B cell (primary cell): Measurements from ENCODE around the gene IL1RAPL1. TPM values are rescaled to one million over a fixed set of nuclear protein-coding genes. Genes with fewer than 3 reads are reported as not detected.

Experiments
- ATAC-seq: fragments of 200-7000 bp; cut with Tn5 transposase; one replicate; pipeline ENCODE4 v1.10.0; 2021; ENCODE audit warnings: low read depth, mild to moderate bottlenecking, moderate number of reproducible peaks, moderate library complexity
- CTCF ChIA-PET: fragments of 350-600 bp; sonication (Branson Sonifier 250); formaldehyde crosslinking; loops from one replicate; lab custom pipeline; 2021; ENCODE audit warnings: antibody characterized with exemption, inconsistent platforms; lab: Charles Lee
- POLR2A ChIA-PET: fragments of 350-600 bp; sonication (Branson Sonifier 250); formaldehyde crosslinking; loops from one replicate; lab custom pipeline; 2021; ENCODE audit warnings: antibody characterized with exemption; lab: Charles Lee
- DNase-seq: peaks from one replicate; pipeline ENCODE4 v3.0.0; 2013
- H2AFZ ChIP-seq: 2 replicates; pipeline ENCODE4 v1.6.1; 2012; ENCODE audit warnings: mild to moderate bottlenecking, low read depth, low read length; ENCODE audit not compliant: insufficient read depth, poor library complexity, severe bottlenecking
- H3K27ac ChIP-seq, 2 donors: 1 replicate in 1 of 2; 2 replicates in 1 of 2; pipeline ENCODE4 v1.5.1; 2012 to 2013; ENCODE audit warnings: low read length in 2 of 2, mild to moderate bottlenecking in 2 of 2, moderate library complexity in 1 of 2
- H3K27me3 ChIP-seq, 4 experiments: fragments of 200-600 bp in 1 of 4; sonication (generic) in 1 of 4; replicated peaks in 1 of 4; 1 replicate in 2 of 4; 2 replicates in 2 of 4; pipeline versions ENCODE4 v1.6.1 to v1.7.0; 2013 to 2016; ENCODE audit warnings: low read length in 3 of 4, mild to moderate bottlenecking in 2 of 4, mixed read lengths in 1 of 4, moderate library complexity in 1 of 4; ENCODE audit not compliant: insufficient read depth in 4 of 4, control insufficient read depth in 3 of 4; ENCODE audit errors: control extremely low read depth in 1 of 4
- H3K36me3 ChIP-seq, 2 experiments: replicated peaks in 1 of 2; 1 replicate in 1 of 2; 2 replicates in 1 of 2; pipeline versions ENCODE4 v1.6.1 to v1.7.1; 2013; ENCODE audit warnings: low read length in 1 of 2; ENCODE audit not compliant: insufficient read depth in 2 of 2, control insufficient read depth in 1 of 2; ENCODE audit errors: control extremely low read depth in 1 of 2, extremely low read depth in 1 of 2
- H3K4me1 ChIP-seq, 2 donors: fragments of 200-600 bp in 1 of 2; sonication (generic) in 1 of 2; 1 replicate in 1 of 2; 2 replicates in 1 of 2; pipeline versions ENCODE4 v1.5.1 to v1.6.1; 2013 to 2017; ENCODE audit warnings: low read length in 2 of 2; ENCODE audit not compliant: control insufficient read depth in 2 of 2, insufficient read depth in 2 of 2
- H3K4me2 ChIP-seq: replicated peaks from 2 replicates; pipeline ENCODE3; 2012; ENCODE audit warnings: mild to moderate bottlenecking, low read depth, low read length; ENCODE audit not compliant: poor library complexity, severe bottlenecking
- H3K4me3 ChIP-seq, 5 experiments: fragments of 200-600 bp in 1 of 5; sonication (generic) in 1 of 5; 1 replicate in 3 of 5; 2 replicates in 2 of 5; pipeline versions ENCODE4 v1.5.1 to v1.7.0; 2011 to 2016; ENCODE audit warnings: low read length in 4 of 5, mild to moderate bottlenecking in 4 of 5, low read depth in 2 of 5, control low read depth in 1 of 5, moderate library complexity in 1 of 5; ENCODE audit not compliant: insufficient read depth in 1 of 5; ENCODE audit errors: control extremely low read depth in 1 of 5, extremely low read depth in 1 of 5
- H3K79me2 ChIP-seq: fragments of 200-600 bp; sonication (generic); one replicate; pipeline ENCODE4 v1.6.0; 2016; ENCODE audit warnings: low read length; ENCODE audit not compliant: control insufficient read depth, insufficient read depth
- H3K9ac ChIP-seq: fragments of 200-600 bp; sonication (generic); 2 replicates; pipeline ENCODE4 v1.6.1; 2017; ENCODE audit warnings: mild to moderate bottlenecking, low read length, moderate library complexity
- H3K9me3 ChIP-seq, 3 donors: one replicate each; pipeline versions ENCODE4 v1.6.1 to v1.7.1; 2013; ENCODE audit warnings: low read length in 2 of 3; ENCODE audit not compliant: control insufficient read depth in 2 of 3, insufficient read depth in 1 of 3; ENCODE audit errors: control extremely low read depth in 1 of 3
- H4K20me1 ChIP-seq: 2 replicates; pipeline ENCODE4 v1.6.0; 2012; ENCODE audit warnings: mild to moderate bottlenecking, low read length; ENCODE audit not compliant: insufficient read depth, control insufficient read depth, poor library complexity, severe bottlenecking
- H3K27ac Mint-ChIP-seq: one replicate; pipeline ENCODE4 v1.8.0; 2021; ENCODE audit warnings: mixed read lengths
- H3K27me3 Mint-ChIP-seq: one replicate; pipeline ENCODE4 v1.8.0; 2021; ENCODE audit warnings: mixed read lengths
- H3K4me1 Mint-ChIP-seq: one replicate; pipeline ENCODE4 v1.8.0; 2021; ENCODE audit warnings: mixed read lengths
- H3K4me3 Mint-ChIP-seq: one replicate; pipeline ENCODE4 v1.8.0; 2021; ENCODE audit warnings: mixed read lengths
- H3K9me3 Mint-ChIP-seq: one replicate; pipeline ENCODE4 v1.8.0; 2022; ENCODE audit warnings: mixed read lengths; ENCODE audit not compliant: insufficient read depth
- EZH2 ChIP-seq: IDR thresholded peaks from 2 replicates; pipeline ENCODE4 v1.6.1; 2012; ENCODE audit warnings: borderline replicate concordance, low read depth, mild to moderate bottlenecking, moderate library complexity, low read length; ENCODE audit not compliant: insufficient read depth, poor library complexity, severe bottlenecking
- WGBS: methylation state at CpG from one replicate; pipeline ENCODE4 v1.1.5; 2013; ENCODE audit warnings: missing lambda C conversion rate; ENCODE audit not compliant: insufficient coverage; 5-methylcytosine and 5-hydroxymethylcytosine counted together
- intact Hi-C: fragments of 100-400 bp; cut with micrococcal nuclease; formaldehyde crosslinking; loops from one replicate; pipeline ENCODE4 v1.10.0; 2022
- polyA plus RNA-seq: library from polyadenylated mRNA; depleted of rRNA; stranded (reverse); fragments of >200 nt; gene quantifications from 2 replicates; pipeline ENCODE4 v1.2.3, GENCODE V29; 2012
- total RNA-seq, 2 donors: library from RNA; stranded (reverse); fragments of 120-200 nt in 1 of 2; gene quantifications; 1 replicate in 1 of 2; 2 replicates in 1 of 2; pipeline versions ENCODE4 v1.2.3 to v1.2.4, GENCODE V29; 2013 to 2022
- TF ChIP-seq, protein P1 (sequence below): fragments of 200-600 bp; IDR thresholded peaks from one replicate; pipeline ENCODE4 v1.8.0; 2022; ENCODE audit warnings: antibody characterized with exemption, mild to moderate bottlenecking

Gene IL1RAPL1
- total and polyA plus RNA-seq, 2 donors (not counting 1 experiment from before 2014, with no cell fraction given) = not detected

DNA sequence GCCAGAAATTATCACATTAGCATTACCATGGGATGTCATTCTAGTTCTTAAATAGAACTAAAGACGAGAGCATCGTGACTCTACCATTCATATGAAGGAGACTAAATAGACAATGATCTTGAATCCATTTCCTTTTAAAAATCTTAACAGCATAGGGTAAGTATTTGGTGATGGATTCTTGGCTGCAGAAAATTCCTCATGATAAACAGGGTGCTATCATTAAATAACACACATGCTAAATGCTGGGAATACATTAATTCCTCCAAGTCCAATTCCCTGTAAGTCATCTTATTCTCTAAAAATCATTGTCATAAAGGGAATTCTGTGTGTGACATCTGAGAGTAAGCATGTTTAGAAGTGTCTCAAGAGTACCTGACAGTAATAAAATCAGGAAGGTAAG is 1157.7 kb downstream of the IL1RAPL1 start:
- CTCF ChIA-PET = no interaction called here
- POLR2A ChIA-PET = no interaction called here
- Histone ChIP-seq H3K27me3 (no peaks in the 10 kb centered on the region), H3K9me3 (no peaks in the 10 kb centered on the region), H3K9ac (no peak overlapping the region), H3K36me3 (no peaks in the 10 kb centered on the region), H3K79me2 (no peaks in the 10 kb centered on the region), H2AFZ (no peak overlapping the region), H3K4me1 (no peaks in the 10 kb centered on the region), H4K20me1 (no peaks in the 10 kb centered on the region), H3K27ac (no peak overlapping the region), H3K4me3 (no peak overlapping the region), H3K4me2 (no peak overlapping the region)
- no peaks in the 10 kb centered on the region for H3K27me3 Mint-ChIP-seq
- H3K9me3 Mint-ChIP-seq = no peaks in the 10 kb centered on the region
- no peak for ATAC-seq
- no peak for DNase-seq
- no CpG with 5 or more reads among the region's 2 CpGs for WGBS
- no peaks in the 10 kb centered on the region for H3K4me1 Mint-ChIP-seq
- no peak overlapping the region for H3K27ac Mint-ChIP-seq
- no peak for TF ChIP-seq EZH2
- TF ChIP-seq, protein P1, sequence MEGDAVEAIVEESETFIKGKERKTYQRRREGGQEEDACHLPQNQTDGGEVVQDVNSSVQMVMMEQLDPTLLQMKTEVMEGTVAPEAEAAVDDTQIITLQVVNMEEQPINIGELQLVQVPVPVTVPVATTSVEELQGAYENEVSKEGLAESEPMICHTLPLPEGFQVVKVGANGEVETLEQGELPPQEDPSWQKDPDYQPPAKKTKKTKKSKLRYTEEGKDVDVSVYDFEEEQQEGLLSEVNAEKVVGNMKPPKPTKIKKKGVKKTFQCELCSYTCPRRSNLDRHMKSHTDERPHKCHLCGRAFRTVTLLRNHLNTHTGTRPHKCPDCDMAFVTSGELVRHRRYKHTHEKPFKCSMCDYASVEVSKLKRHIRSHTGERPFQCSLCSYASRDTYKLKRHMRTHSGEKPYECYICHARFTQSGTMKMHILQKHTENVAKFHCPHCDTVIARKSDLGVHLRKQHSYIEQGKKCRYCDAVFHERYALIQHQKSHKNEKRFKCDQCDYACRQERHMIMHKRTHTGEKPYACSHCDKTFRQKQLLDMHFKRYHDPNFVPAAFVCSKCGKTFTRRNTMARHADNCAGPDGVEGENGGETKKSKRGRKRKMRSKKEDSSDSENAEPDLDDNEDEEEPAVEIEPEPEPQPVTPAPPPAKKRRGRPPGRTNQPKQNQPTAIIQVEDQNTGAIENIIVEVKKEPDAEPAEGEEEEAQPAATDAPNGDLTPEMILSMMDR = no peak
- intact Hi-C loops = no loop called here
- no peak overlapping the region for H3K4me3 Mint-ChIP-seq

DNA sequence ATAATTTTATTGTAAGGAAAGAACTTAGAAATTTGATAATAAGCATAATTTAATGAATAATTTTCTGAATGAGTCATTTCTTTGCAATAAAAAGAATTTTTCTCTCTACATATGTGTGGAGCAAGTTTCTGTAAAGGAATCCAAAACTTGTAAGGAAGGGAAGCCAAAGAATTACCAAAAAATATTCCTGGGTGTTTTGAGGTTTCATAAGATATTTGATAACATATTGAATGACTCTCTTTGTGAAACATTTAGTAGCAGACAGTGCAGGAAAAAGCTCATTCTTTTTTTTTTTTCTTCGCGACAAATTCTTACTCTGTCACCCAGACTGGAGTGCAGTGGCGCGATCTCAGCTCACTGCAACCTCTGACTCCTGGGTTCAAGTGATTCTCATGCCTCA is 1159.1 kb downstream of the IL1RAPL1 start:
- no peaks in the 10 kb centered on the region for H3K4me1 ChIP-seq
- H3K9me3 ChIP-seq = no peaks in the 10 kb centered on the region
- POLR2A ChIA-PET = no interaction called here
- no peak overlapping the region for H2AFZ ChIP-seq
- H3K79me2 ChIP-seq = no peaks in the 10 kb centered on the region
- no peak overlapping the region for H3K27ac ChIP-seq
- no peaks in the 10 kb centered on the region for H3K27me3 ChIP-seq
- H3K4me3 ChIP-seq = no peak overlapping the region
- CTCF ChIA-PET = no interaction called here
- intact Hi-C loops = no loop called here
- H3K4me1 Mint-ChIP-seq = no peaks in the 10 kb centered on the region
- no peak overlapping the region for H3K4me2 ChIP-seq
- H4K20me1 ChIP-seq = no peaks in the 10 kb centered on the region
- no peak for TF ChIP-seq EZH2
- TF ChIP-seq, protein P1 = no peak
- H3K27me3 Mint-ChIP-seq = no peaks in the 10 kb centered on the region
- H3K36me3 ChIP-seq = no peaks in the 10 kb centered on the region
- no peak overlapping the region for H3K4me3 Mint-ChIP-seq
- no peak overlapping the region for H3K9ac ChIP-seq
- DNase-seq (no peak), ATAC-seq (no peak)
- no peaks in the 10 kb centered on the region for H3K9me3 Mint-ChIP-seq
- no peak overlapping the region for H3K27ac Mint-ChIP-seq
- no CpG with 5 or more reads among the region's 4 CpGs for WGBS
